SK-N-SH treated with all-trans-retinoic acid at 6 μM for 48 hours (cell line): ENCODE results near the gene CPXM2.

Experiments
- ARNTL ChIP-seq: fragments of 450-650 bp; formaldehyde crosslinking; IDR thresholded peaks from 2 replicates; pipeline ENCODE4 v1.5.0; 2020; ENCODE audit warnings: low read depth, mild to moderate bottlenecking, moderate library complexity, borderline replicate concordance
- PATZ1 ChIP-seq: fragments of 250-450 bp; sonication (Bioruptor Pico); IDR thresholded peaks from 2 replicates; pipeline ENCODE4 v1.8.0; 2020; ENCODE audit warnings: mild to moderate bottlenecking, moderate library complexity, borderline replicate concordance
- ZFP30 ChIP-seq: fragments of 450-650 bp; formaldehyde crosslinking; IDR thresholded peaks from 2 replicates; pipeline ENCODE4 v1.5.0; 2022; ENCODE audit warnings: mild to moderate bottlenecking, moderate library complexity
- ZNF565 ChIP-seq: fragments of 450-650 bp; formaldehyde crosslinking; conservative IDR thresholded peaks from 2 replicates; pipeline ENCODE4 v1.5.0; 2020; ENCODE audit warnings: low read depth, mild to moderate bottlenecking, moderate library complexity

- TF ChIP-seq ZNF565 (CRISPR knock-in tag): no peak
- TF ChIP-seq PATZ1 (CRISPR knock-in tag): no peak
- TF ChIP-seq ZFP30: no peak
- no peak for TF ChIP-seq ARNTL
Measured at GRCh38 chr10:123720536-123720935, 171.1 kb downstream of the CPXM2 start.
